Cerebellar nuclear complex (tissue), 1 donor: ENCODE measurements around the gene CLCN6.

Experiments used
- DNase-seq, 2 experiments: peaks; one replicate each; lab custom pipeline; 2025; lab: John Stamatoyannopoulos, UW

Gene CLCN6

GRCh38 chr1:11854519-11854918, 48.5 kb downstream of the CLCN6 start:
- no peak for DNase-seq

GRCh38 chr1:11855430-11855829, 49.4 kb downstream of the CLCN6 start:
- no peak for DNase-seq

GRCh38 chr1:11856698-11857097, 50.7 kb downstream of the CLCN6 start:
- no peak for DNase-seq

GRCh38 chr1:11857164-11857851, 51.3 kb downstream of the CLCN6 start:
- DNase-seq = no peak

GRCh38 chr1:11858158-11858557, 52.2 kb downstream of the CLCN6 start:
- DNase-seq = no peak

GRCh38 chr1:11858613-11858967, 52.6 kb downstream of the CLCN6 start, which contains the start of gene NPPB:
Gene NPPB, minus strand, starts transcription at chr1:11858945. Its CDS starts 112 bp downstream, at chr1:11858833.
- DNase-seq = no peak

- no peak for DNase-seq
These were observed 53.2 kb downstream of the CLCN6 start for GRCh38 chr1:11858968-11859871.

- no peak for DNase-seq
These were observed 54.1 kb downstream of the CLCN6 start for GRCh38 chr1:11860083-11860482.

GRCh38 chr1:11860587-11860986, 54.6 kb downstream of the CLCN6 start:
- DNase-seq = no peak

- no peak for DNase-seq
These were observed 56.9 kb downstream of the CLCN6 start for GRCh38 chr1:11862890-11863289.

- DNase-seq = no peak
These were observed 62.5 kb downstream of the CLCN6 start for GRCh38 chr1:11868331-11868980.

- DNase-seq = no peak
These were observed 63.1 kb downstream of the CLCN6 start for GRCh38 chr1:11869104-11869503.

GRCh38 chr1:11869650-11870207, 63.7 kb downstream of the CLCN6 start:
- no peak for DNase-seq

GRCh38 chr1:11872545-11872944, 66.6 kb downstream of the CLCN6 start:
- no peak for DNase-seq

- no peak for DNase-seq
These were observed 67.6 kb downstream of the CLCN6 start for GRCh38 chr1:11873395-11874257.

GRCh38 chr1:11874258-11874562, 68.2 kb downstream of the CLCN6 start:
- no peak for DNase-seq

- no peak for DNase-seq
These were observed 68.6 kb downstream of the CLCN6 start for GRCh38 chr1:11874624-11875023.

- DNase-seq = no peak
These were observed 69.1 kb downstream of the CLCN6 start for GRCh38 chr1:11875094-11875493.

- no peak for DNase-seq
These were observed 71.1 kb downstream of the CLCN6 start for GRCh38 chr1:11877074-11877473.

- DNase-seq = no peak
These were observed 72.3 kb downstream of the CLCN6 start for GRCh38 chr1:11878081-11878890.

- DNase-seq = no peak
These were observed 72.8 kb downstream of the CLCN6 start for GRCh38 chr1:11878891-11879190.
